Glutamatergic neuron (in vitro differentiated cells): Measurements from ENCODE around the gene PSMB11. TPM values are rescaled to one million over a fixed set of nuclear protein-coding genes. Genes with fewer than 3 reads are reported as not detected.

Experiments
- DNase-seq: peaks from one replicate; pipeline ENCODE4 v3.0.0; 2022
- H3K27ac Mint-ChIP-seq: one replicate; pipeline ENCODE4 v1.8.0; 2020; ENCODE audit warnings: mild to moderate bottlenecking, mixed read lengths, inconsistent platforms; ENCODE audit not compliant: unreplicated experiment
- H3K27me3 Mint-ChIP-seq: one replicate; pipeline ENCODE4 v1.8.0; 2020; ENCODE audit warnings: mild to moderate bottlenecking, moderate library complexity, mixed read lengths, inconsistent platforms; ENCODE audit not compliant: unreplicated experiment
- H3K36me3 Mint-ChIP-seq: one replicate; pipeline ENCODE4 v1.8.0; 2020; ENCODE audit warnings: mild to moderate bottlenecking, mixed read lengths, inconsistent platforms; ENCODE audit not compliant: unreplicated experiment
- H3K4me1 Mint-ChIP-seq: one replicate; pipeline ENCODE4 v1.8.0; 2020; ENCODE audit warnings: mild to moderate bottlenecking, low read depth, mixed read lengths, inconsistent platforms; ENCODE audit not compliant: unreplicated experiment
- H3K4me3 Mint-ChIP-seq: one replicate; pipeline ENCODE4 v1.8.0; 2020; ENCODE audit warnings: mild to moderate bottlenecking, mixed read lengths, inconsistent platforms; ENCODE audit not compliant: unreplicated experiment
- H3K9me3 Mint-ChIP-seq: one replicate; pipeline ENCODE4 v1.8.0; 2020; ENCODE audit warnings: mild to moderate bottlenecking, moderate library complexity, mixed read lengths, inconsistent platforms; ENCODE audit not compliant: unreplicated experiment
- CTCF ChIP-seq: fragments of 200-600 bp; sonication (generic); IDR thresholded peaks from one replicate; pipeline ENCODE4 v1.5.0; 2021; ENCODE audit not compliant: partially characterized antibody, unreplicated experiment
- total RNA-seq: library from RNA; stranded (reverse); fragmentation: NEBNext Ultra II Directional; extraction: Animal tissue kit (Norgen Biotek cat#: 25700); gene quantifications from one replicate; pipeline ENCODE4 v1.2.1, GENCODE V29; 2021; ENCODE audit not compliant: unreplicated experiment

The PSMB11 gene
- total RNA-seq, 1 donor from 2014 or later: not detected

GRCh38 chr14:23033801-23034497 is 8.1 kb upstream of the PSMB11 start:
- peak overlapping the region; percentile 88 for H3K4me3 Mint-ChIP-seq
- peaks cover 17% of the 10 kb centered on the region for H3K4me1 Mint-ChIP-seq
- DNase-seq: no peak
- peak overlapping the region; percentile 98 for H3K27ac Mint-ChIP-seq
- H3K36me3 Mint-ChIP-seq: peaks cover 7% of the 10 kb centered on the region
- H3K9me3 Mint-ChIP-seq: peaks cover 7% of the 10 kb centered on the region
- TF ChIP-seq CTCF: no peak
- H3K27me3 Mint-ChIP-seq: peaks cover 2% of the 10 kb centered on the region

- H3K4me3 Mint-ChIP-seq: peak within 1 kb of the TSS; percentile 88
- peaks cover 14% of the 10 kb centered on the region for H3K4me1 Mint-ChIP-seq
- peaks cover 5% of the 10 kb centered on the region for H3K9me3 Mint-ChIP-seq
- H3K36me3 Mint-ChIP-seq: peaks cover 7% of the 10 kb centered on the region
- peak within 1 kb of the TSS; percentile 98 for H3K27ac Mint-ChIP-seq
- no peak for TF ChIP-seq CTCF
- DNase-seq: peak; percentile 82
- peaks cover 6% of the 10 kb centered on the region for H3K27me3 Mint-ChIP-seq
These were observed 7.3 kb upstream of the PSMB11 start, which contains the start of gene PSMB5 for GRCh38 chr14:23034498-23035302. Gene PSMB5, minus strand, starts transcription at chr14:23034900. Its CDS starts 19 bp downstream, at chr14:23034881.

GRCh38 chr14:23035303-23036144 is 6.5 kb upstream of the PSMB11 start:
- Mint-ChIP-seq H3K4me3 (peak overlapping the region; percentile 88), H3K9me3 (peaks cover 5% of the 10 kb centered on the region), H3K4me1 (peaks cover 14% of the 10 kb centered on the region), H3K27ac (peak overlapping the region; percentile 98), H3K36me3 (peaks cover 7% of the 10 kb centered on the region), H3K27me3 (peaks cover 6% of the 10 kb centered on the region)
- TF ChIP-seq CTCF: no peak
- no peak for DNase-seq

GRCh38 chr14:23040100-23040499 is 1.9 kb upstream of the PSMB11 start:
- DNase-seq: no peak
- Mint-ChIP-seq H3K27me3 (peaks cover 13% of the 10 kb centered on the region), H3K36me3 (no peaks in the 10 kb centered on the region), H3K27ac (no peak overlapping the region), H3K9me3 (peaks cover 4% of the 10 kb centered on the region), H3K4me1 (peaks cover 9% of the 10 kb centered on the region), H3K4me3 (no peak overlapping the region)
- TF ChIP-seq CTCF: no peak
